HG03558 (cell line): ENCODE data around the gene NRG2.

Experiments
- ATAC-seq: cut with Tn5 transposase; IDR thresholded peaks from one replicate; pipeline ENCODE4 v1.9.1; 2021; ENCODE audit warnings: moderate number of reproducible peaks; ENCODE audit not compliant: unreplicated experiment; ENCODE audit errors: extremely low read depth

Gene NRG2

DNA sequence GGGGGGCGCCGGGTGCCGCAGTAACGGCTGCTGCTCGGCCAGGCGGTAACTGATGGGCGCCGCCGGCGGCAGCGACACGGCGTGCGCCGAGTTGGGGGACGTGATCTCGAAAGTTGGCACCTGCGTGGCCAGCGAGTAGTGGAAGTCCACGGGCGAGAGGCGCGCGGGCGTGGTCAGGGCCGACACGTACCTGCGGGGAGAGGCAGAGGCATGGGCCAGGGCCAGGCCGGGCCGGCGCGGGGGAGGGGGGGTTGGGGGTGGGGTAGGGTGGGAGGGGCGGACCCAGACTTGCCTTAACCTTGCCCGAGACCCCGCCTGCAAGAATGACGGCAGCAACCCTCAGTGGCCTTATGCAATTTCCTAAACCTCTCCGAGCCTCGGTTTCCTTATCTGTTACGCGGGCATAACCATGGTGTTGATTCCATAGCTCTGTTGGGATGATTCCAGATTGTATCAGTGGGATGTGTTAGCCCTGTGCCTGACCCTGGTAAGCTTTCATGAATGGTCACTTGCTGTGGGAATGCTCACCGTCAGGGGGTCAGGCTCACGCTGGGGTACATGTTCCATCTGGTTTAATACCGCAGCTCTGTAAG is 194.5 kb downstream of the NRG2 start:
- no peak for ATAC-seq

DNA sequence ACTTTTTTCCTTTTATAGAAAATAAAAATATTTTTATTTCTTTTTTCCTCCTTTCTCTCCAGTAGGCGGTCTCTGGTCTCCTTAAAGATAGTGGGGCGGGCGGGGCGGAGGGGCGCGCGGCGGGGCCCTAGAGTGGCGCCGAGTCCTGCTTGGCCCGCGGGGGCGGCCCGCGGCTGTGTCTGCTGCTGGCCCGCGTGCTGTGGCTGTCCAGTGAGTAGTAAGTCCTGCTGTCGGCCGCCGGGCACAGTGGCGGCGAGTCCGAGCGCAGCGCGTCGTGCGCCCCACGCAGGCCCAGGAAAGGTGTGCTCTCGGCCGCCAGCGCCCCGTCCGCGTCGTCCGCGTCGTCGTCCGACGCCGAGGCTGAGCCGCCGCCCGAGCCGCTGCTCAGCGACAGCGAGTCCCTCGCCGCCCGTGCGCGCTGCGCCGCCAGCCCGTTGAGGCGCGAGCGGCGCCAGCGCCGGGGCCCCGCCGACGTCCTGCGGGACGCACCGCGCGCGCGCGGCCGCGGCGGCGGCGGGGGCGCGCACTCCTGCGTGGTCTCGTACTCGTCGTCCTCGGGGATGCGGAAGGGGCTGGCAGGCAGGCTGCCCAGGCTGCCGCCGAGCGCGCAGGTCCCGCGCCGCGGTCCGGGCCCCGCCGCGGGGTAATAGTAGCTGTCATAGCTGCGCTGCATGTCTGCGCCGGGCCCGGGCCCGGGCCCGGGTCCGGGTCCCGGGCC is 195.2 kb downstream of the NRG2 start:
- ATAC-seq: no peak

DNA sequence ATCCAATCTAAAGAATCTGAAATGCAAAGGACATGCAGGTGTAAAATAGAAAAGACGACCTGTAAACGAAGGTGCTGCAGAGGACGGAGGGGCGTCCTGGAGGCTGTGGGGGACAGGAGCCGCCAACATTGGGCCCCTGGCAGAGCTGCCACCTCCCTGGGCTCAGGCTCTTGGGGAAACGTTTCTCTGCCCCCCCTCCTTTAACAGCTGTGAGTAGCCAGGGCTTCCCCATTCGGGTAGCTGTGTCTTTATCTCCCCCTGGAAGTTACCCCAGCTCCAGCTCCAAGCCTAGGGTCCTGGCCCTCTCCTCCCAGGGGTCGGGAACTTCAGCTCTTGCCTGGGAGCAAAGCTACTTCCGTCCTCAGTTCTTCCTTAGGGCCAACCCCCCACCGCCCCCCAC is 196.0 kb downstream of the NRG2 start:
- ATAC-seq: no peak

DNA sequence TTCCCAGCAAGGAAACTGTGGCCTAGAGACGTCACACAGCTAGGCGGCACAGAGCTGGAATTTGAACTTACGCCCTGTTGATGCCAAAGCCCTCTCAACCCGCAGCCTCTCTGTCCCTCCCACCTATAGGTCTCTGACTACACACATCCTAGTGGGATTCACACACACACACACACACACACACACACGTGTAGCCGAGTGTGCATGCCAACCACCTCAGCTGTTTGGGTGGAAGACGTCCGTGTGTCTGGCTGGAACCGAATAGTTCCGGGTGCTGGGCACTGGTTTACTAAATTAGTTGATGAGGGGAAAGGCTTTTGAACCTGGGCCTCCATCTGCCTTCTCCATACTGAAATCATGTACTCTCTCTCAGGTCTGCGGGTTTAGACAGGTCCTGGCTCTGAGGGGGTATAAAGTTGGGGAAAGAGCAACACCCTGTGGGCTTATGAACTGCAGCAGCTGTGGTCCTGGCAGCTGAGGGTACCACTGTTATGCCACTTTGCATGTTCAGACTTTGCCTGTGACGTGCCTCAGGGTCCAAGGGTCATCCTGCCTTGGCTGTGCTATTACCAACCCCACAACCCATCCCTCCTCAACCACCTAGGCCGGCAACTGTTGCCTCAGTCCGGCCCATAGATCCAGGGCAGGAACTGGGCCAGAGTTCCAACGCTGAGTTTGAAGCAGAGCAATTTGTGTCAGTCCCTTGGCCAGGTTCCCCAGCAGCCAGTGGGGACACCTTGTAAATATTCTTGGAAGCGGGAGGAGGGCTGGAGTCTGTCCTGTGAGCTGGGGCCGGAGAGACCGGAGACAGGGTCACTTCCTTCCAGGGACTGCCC is 197.0 kb downstream of the NRG2 start:
- ATAC-seq: no peak

DNA sequence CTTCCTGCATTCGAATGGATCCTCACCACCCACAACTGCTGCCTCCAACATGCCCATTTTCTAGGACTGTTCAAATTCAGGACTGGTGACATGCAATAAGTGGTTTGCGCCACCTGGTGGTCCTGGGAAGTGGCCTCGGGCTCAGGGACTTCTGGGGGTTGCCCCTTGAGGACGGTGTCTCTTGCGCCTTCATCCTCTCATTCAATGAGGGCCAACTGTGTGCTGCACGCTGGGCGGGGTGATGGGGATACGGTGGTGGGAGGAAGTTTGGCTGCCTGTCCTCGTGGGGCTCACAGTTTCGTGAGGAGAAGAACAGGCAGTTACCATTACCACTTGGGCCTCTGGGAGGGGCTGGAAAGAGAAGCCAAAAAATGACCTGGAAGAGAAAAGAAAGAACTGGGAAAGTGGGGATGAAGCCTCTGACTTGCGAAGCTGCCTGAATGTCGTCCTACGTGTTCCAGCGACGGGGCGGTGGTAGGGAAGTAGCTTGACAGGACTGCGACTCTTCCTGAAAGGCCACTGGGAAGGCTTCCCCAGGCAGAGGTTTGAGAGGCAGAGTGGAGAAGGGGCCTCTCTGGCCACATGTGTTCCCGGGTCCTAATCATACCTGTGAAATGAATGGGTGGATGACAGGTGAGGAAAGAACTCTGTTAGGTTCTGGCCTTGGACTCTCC is 198.5 kb downstream of the NRG2 start:
- ATAC-seq: no peak

DNA sequence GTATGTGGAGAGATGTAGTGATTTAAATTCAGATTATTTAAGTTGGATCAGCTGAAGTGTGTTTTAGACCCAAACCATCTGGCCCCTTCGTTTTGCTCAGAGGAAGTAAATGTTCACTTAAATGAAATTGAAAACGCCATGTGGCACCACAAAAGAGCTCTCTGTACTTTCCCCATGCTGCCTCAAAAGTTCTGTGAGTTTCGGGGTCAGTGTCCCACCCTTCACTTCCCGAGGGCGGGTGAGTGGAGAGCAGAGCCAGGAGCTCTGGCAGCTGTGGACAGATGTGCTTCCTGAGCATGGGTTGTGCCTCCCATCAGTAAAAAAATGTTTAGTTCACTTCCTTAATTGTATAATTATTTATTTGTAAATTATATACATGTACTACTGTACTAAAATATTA is 199.1 kb downstream of the NRG2 start:
- no peak for ATAC-seq

DNA sequence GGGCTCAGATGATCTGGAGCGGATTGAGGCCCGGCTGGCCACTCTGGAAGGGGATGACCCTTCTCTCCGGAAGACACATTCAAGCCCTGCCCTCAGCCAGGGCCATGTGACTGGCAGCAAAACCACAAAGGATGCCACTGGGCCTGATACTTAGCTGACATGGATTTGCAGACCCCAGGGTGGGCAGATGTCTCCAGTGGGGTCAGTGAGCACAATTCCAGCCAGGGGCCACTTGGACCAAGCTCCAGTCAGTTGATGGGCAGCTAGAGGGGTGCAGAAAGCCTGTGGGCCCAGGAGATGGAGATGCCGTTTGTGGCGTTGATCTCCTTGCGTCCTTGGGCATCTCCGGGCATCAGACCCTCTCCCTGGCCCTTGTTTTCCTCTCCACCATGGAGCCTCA is 200.8 kb downstream of the NRG2 start:
- no peak for ATAC-seq

DNA sequence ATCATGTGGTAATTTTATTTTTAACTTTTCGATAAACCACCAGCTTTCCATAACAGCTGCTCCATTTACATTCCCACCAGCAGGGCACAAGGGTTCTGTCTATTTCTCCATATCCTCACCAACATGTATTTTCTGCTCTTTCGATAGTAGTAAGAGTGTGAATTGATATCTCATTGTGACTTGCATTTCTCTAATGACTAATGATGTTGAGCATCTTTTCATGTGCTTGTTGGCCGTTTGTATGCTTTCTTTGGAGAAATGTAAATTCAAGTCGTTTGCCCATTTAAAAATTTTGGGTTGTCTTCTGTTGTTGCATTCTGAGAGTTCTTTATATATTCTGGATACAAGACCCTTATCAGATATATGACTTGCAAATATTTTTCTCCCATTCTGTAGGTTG is 201.6 kb downstream of the NRG2 start:
- ATAC-seq: no peak

DNA sequence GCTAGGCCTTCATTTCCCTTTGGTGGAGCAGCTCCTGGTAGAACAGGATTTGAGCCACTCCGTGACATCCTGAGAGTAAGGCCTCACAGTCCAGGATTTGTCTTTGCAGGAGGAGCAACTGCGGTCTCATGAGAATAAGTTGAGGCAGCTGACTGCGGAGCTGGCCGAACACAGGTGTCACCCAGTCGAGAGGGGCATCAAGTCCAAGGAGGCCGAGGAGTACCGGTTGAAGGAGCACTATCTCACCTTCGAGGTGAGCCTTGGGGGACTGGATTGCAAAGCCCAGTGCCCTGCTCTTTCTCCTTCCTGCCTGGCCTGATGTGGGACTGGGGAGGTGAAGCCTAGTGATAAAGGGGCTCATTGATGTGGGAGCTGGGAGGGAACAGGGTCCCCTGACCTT is 203.2 kb downstream of the NRG2 start:
- ATAC-seq: no peak

DNA sequence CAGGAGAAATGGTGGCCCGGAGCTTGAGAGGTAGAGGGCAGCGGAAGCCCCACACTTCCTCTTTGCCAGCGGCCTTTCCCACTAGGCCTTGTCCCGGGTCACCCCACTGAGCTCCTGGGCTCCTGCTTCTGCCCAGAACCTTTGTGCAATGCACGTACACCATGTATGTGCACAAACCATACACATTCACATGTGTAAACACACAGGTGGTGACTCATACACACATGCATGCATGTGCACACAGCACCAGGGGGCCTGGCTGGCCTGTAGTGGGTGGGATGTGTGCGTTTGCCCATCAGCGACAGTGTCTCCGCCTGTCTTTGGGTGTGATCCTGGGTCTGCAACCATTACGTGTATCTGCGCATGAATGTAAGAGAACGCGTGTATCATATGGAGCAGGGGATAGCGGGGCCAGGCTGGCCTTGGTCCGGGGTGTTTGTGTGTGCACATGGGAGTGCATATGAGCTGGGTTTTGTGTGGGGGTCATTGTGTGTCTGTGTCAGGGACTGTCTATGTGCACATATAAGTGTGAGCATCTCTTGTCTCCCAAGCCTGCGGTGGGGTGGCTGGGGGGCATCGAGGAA is 203.8 kb downstream of the NRG2 start:
- no peak for ATAC-seq

DNA sequence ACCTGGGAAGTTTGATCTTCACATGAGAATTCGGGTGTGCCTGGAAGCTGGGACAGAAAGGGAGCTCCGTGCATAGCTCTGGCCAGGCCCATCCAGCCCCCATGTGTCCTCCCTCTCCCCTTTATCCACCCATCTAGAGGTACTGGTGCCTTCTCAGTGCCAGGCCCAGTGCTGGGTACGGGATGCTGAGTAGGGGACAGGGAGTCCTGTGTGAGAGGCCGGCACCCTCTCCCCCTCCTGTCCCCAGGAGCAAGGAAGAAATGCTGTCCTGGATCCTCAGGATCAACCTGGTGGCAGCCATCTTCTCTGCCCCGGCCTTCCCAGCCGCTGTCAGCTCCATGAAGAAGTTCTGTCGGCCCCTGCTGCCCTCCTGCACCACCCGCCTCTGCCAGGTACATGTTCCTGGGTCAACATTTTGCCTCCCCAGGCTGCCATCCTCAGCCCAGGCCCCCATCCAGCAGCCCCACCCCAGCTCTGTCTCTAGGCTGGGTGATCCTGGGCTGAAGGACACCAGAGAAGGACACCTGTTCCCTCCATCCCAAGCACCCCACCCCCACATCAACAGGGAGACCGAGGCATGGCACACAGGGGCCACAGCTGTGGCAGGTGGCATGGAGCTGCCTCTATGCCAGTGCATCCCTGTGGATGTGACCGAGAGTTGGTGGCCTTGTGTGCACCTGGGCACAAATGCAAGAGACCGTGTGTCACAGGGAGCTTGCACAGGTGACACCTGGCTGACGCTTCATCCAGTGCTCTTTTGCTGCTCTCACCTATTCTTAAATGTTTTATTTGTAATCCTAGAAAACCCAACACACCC is 204.5 kb downstream of the NRG2 start:
- no peak for ATAC-seq

DNA sequence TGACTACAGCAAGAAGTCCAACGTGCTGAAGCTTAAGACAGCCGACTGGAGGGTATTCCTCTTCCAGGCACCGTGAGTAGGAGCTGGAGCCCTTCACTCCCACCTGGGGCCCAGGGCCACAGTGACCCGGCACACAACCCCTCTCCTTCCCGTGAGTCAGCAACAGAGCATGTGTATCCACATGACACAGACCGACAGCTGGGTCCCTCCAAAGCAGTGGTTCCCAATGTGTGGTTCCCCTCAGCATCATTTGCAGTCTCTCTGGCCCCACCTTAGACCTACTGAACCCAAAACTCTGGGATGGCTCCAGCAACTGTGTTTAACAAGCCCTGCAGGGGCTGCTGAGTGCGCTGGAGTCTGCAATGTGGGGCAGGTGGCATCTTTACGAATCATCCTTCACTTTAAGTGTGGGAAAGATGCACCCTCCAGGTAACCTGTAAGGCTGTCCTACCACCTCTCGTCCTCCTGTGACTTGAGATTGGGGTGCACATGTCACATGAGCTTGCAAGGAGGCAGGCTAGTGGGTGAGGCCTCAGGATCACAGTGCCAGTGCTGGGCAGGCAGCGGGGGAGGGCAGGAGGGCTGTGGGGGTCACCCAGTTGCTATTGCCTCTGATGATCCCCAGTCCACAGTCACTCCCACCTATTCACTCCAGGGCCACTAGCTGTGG is 205.3 kb downstream of the NRG2 start:
- no peak for ATAC-seq

DNA sequence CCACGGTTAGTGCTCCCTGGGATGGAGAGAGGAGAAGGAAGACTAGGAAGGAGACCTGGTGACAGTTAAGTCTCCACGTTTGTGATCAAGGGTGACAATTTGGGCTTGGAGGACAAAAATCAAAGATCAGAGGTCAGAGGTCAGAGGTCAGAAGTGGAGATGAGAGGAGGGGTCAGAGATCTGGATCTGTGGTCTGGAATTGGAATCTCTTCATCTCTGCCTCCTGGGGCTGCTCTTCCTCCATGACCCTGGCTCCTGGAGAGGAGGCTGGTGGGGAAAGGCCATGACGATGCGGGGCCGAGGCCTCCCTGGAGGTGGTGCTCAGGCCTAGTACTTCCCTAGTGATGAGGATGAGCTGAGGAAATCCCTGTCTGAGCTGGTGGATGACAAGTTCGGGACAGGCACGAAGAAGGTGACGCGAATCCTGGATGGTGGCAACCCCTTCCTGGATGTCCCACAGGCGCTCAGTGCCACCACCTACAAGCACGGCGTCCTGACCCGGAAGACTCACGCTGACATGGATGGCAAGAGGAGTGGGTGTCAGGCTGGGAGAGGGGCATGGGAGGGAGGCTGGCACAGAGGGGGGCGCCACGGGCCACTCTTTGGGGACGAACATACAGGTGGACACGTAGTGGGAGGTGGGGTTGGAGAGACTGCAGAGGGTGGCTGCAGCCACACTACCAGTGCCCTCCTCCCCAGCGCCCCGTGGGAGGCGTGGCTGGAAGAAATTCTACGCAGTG is 206.5 kb downstream of the NRG2 start:
- no peak for ATAC-seq

DNA sequence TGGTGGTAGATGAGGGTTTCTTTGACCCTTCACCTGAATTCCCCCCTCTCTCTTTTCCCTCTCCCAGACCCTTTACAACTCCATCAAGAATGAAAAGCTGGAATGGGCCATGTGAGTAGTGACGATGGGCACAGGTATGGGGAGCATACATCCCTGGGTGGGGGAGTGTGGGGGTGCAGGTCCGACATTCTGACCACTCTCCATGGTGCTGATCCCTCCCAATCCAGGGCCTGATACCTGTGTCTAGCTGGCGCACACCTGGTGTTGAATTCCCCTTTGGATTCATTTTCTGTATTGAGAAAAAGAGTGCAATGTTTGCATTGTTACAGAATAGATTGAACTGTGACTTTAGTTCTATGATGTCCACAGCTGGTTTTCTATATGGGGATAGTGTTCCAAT is 207.4 kb downstream of the NRG2 start:
- ATAC-seq: no peak

DNA sequence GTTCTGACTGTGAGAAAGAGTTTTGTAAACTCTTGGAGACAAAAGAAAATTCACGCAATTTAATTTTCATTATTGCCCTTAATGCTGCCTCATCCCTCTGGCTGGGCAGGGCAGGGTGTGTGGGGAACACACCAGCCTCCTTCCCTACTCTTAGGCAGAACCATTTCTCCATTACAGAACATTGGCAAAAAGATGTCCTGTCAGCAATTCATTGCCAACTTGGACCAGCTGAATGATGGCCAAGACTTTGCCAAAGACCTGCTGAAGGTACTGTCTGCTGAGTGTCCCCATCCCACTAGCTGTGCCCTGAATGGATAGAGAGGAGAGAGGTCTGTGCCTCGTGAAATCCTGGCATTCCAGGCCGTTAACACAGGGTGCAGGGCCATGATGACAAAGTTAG is 209.6 kb downstream of the NRG2 start:
- ATAC-seq: no peak

DNA sequence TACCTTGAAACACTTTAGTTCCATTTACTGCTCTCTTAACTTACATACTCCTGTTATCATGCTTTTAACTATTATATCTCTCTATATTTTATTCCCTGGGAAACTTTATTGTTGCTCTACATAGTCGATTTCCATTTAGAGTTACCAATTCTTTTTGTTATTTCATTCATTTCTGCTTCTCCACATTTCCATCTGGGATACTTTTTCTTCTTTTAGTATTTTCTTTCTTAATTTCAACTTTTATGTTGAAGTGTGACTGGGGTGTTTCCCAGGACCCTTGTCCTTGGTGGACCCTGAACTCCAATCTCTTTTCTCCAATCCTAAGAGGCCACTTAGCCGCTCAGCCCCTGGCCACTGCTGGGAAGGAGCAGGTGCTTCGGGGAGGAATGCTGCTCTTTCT is 211.5 kb downstream of the NRG2 start:
- ATAC-seq: no peak

DNA sequence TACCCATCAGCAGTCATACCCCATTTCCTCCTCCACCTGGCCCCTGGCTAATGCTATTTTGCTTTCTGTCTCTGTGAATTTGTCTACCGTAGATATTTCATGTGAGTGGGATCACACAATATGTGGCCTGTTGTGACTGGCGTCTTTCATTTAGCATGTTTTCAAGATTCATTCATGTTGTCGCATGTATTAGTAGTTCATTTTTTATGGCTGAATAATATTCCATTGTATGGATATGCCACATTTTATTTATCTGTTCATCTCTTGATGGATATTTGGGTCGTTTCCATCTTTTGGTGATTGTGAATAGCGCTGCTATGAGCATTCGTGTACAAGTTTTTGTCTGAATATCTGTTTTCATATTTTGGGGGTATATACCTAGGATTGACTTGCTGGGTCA is 213.6 kb downstream of the NRG2 start:
- no peak for ATAC-seq

DNA sequence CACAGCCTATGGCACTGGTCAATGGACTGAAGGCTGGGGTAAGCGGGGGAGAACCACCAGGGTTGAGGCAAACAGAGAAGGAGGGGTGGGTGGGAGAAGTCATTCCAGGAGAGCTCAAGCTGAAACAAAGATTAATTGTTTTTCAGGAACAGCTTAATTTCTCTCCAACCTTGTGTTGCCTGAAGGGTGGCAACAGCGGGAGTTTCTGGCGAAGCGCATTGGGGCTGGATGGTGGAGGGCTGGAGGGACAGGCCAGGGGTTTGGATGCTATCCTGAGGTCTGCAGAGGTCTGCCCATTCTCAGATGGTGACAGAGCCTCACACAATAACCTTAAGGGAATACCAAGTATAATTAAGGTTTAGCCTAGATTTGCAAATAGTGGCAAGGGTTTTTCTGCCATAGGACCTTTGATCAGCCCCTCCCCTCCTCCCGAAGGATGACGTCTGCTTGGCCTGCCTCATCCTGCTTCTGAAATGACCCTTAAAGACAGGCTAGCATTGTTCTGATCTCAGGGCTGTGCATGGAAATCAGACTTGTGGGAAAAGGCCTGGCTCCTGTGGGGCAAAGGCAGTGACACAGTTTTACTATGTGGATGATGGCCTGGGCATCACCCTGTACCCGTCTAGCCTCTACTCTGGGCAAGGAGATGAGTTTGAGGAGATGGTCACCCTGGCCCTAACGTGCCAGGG is 214.7 kb downstream of the NRG2 start:
- no peak for ATAC-seq
